GM12878 (cell line): ENCODE measurements around the gene TGFBR1. TPM values are rescaled to one million over a fixed set of nuclear protein-coding genes. Genes with fewer than 3 reads are reported as not detected.

Experiments used
- ATAC-seq: fragments of 200-7000 bp; cut with Tn5 transposase; 3 replicates; pipeline ENCODE4 v1.9.1; 2020; ENCODE audit warnings: mild to moderate bottlenecking, moderate library complexity
- BruUV-seq: library from RNA; stranded (reverse); fragments of 400-500 nt; replicated peaks from 2 replicates; lab custom pipeline; 2021; lab: Mats Ljungman, UMichigan
- CTCF ChIA-PET: fragments of 300-600 bp; sonication (Branson Sonifier 250); formaldehyde crosslinking; extraction: SDS; loops from one replicate; lab custom pipeline; 2021; ENCODE audit warnings: inconsistent platforms; lab: Yijun Ruan, JAX
- POLR2A ChIA-PET: fragments of 350-600 bp; formaldehyde crosslinking; extraction: SDS; loops from one replicate; lab custom pipeline; 2021; ENCODE audit warnings: inconsistent platforms; lab: Charles Lee
- RAD21 ChIA-PET: fragments of 300-600 bp; sonication (Branson Sonifier 250); formaldehyde crosslinking; loops from one replicate; lab custom pipeline; 2023; ENCODE audit warnings: antibody characterized with exemption; ENCODE audit not compliant: unreplicated experiment; lab: Charles Lee
- SMC1A ChIA-PET: fragments of 300-600 bp; sonication (Branson Sonifier 250); formaldehyde crosslinking; loops from one replicate; lab custom pipeline; 2023; ENCODE audit not compliant: unreplicated experiment, uncharacterized antibody; lab: Charles Lee
- DNase-seq: peaks from one replicate; pipeline ENCODE4 v3.0.0-alpha.2; 2011; ENCODE audit warnings: low read depth, low spot score
- FAIRE-seq: peaks from 3 replicates; lab custom pipeline; 2011; peaks lifted over from hg19 to GRCh38; lab: Jason Lieb, UNC
- H2AFZ ChIP-seq: 2 replicates; pipeline ENCODE4 v1.6.0; 2011; ENCODE audit warnings: low read depth, low read length, control low read depth; ENCODE audit not compliant: control insufficient read depth
- H3K27ac ChIP-seq: 2 replicates; pipeline ENCODE4 v1.5.1; 2011; ENCODE audit warnings: control low read depth; ENCODE audit not compliant: control insufficient read depth, insufficient read depth
- H3K27me3 ChIP-seq, 2 experiments: replicated peaks in 1 of 2; 2 replicates each; pipeline versions ENCODE4 v1.6.0 to v1.6.1; 2011; ENCODE audit warnings: low read length in 1 of 2; ENCODE audit not compliant: control insufficient read depth in 2 of 2, insufficient read depth in 2 of 2
- H3K36me3 ChIP-seq, 2 experiments: 2 replicates each; pipeline ENCODE4 v1.5.1; 2011; ENCODE audit warnings: low read length in 1 of 2; ENCODE audit not compliant: control insufficient read depth in 2 of 2, insufficient read depth in 2 of 2
- H3K4me1 ChIP-seq: 2 replicates; pipeline ENCODE4 v1.6.1; 2011; ENCODE audit warnings: mild to moderate bottlenecking, low read length, moderate library complexity, mixed read lengths; ENCODE audit not compliant: control insufficient read depth, insufficient read depth
- H3K4me2 ChIP-seq: 2 replicates; pipeline ENCODE4 v1.6.0; 2011; ENCODE audit warnings: control low read depth; ENCODE audit not compliant: control insufficient read depth, insufficient read depth
- H3K4me3 ChIP-seq: fragments of 200-600 bp; sonication (generic); 2 replicates; pipeline ENCODE4 v1.5.1; 2016
- H3K79me2 ChIP-seq: 2 replicates; pipeline ENCODE4 v1.6.0; 2011; ENCODE audit warnings: low read length; ENCODE audit not compliant: control insufficient read depth, insufficient read depth
- H3K9ac ChIP-seq: 2 replicates; pipeline ENCODE4 v1.8.0; 2011; ENCODE audit warnings: low read length, control low read depth, mixed read lengths; ENCODE audit not compliant: control insufficient read depth, insufficient read depth
- H3K9me3 ChIP-seq: replicated peaks from 3 replicates; pipeline ENCODE4 v1.5.1; 2011; ENCODE audit warnings: mild to moderate bottlenecking, low read length; ENCODE audit not compliant: control insufficient read depth, insufficient read depth
- H4K20me1 ChIP-seq: 2 replicates; pipeline ENCODE4 v1.6.0; 2011; ENCODE audit not compliant: control insufficient read depth, insufficient read depth
- ASH2L ChIP-seq: fragments of 300-600, 200-600 bp; sonication (generic); IDR thresholded peaks from 2 replicates; pipeline ENCODE4 v1.6.1; 2017; ENCODE audit warnings: low read depth, mild to moderate bottlenecking, borderline replicate concordance
- BHLHE40 ChIP-seq, 2 experiments: fragments of 450-650 bp in 1 of 2; IDR thresholded peaks; 2 replicates each; pipeline ENCODE4 v1.6.1; 2011 to 2017; ENCODE audit warnings: low read depth in 2 of 2, borderline replicate concordance in 1 of 2, improper control_type of control experiment in 1 of 2, low read length in 1 of 2, mild to moderate bottlenecking in 1 of 2
- DPF2 ChIP-seq: fragments of 450-650 bp; IDR thresholded peaks from 2 replicates; pipeline ENCODE4 v1.6.1; 2017; ENCODE audit warnings: mild to moderate bottlenecking
- MXI1 ChIP-seq: fragments of 150-350 bp; IDR thresholded peaks from 2 replicates; pipeline ENCODE4 v1.6.1; 2011; ENCODE audit warnings: low read depth, mild to moderate bottlenecking, inconsistent platforms, low read length, improper control_type of control experiment
- NR2C2 ChIP-seq: IDR thresholded peaks from 2 replicates; pipeline ENCODE4 v1.6.1; 2011; ENCODE audit warnings: borderline replicate concordance, low read depth; ENCODE audit not compliant: control insufficient read depth, insufficient read length
- POLR2AphosphoS5 ChIP-seq: IDR thresholded peaks from 2 replicates; pipeline ENCODE4 v1.6.1; 2011; ENCODE audit warnings: mild to moderate bottlenecking, low read length, inconsistent platforms
- RELA ChIP-seq: fragments of 450-650 bp; IDR thresholded peaks from 2 replicates; pipeline ENCODE4 v1.8.0; 2014; ENCODE audit warnings: borderline replicate concordance; ENCODE audit not compliant: partially characterized antibody
- SMAD5 ChIP-seq: IDR thresholded peaks from 2 replicates; pipeline ENCODE4 v1.6.1; 2016; ENCODE audit warnings: antibody characterized with exemption, low read depth
- SUZ12 ChIP-seq: fragments of 200-600 bp; sonication (generic); IDR thresholded peaks from one replicate; pipeline ENCODE4 v1.6.1; 2018; ENCODE audit warnings: antibody characterized with exemption, mild to moderate bottlenecking; ENCODE audit not compliant: unreplicated experiment
- WRNIP1 ChIP-seq: IDR thresholded peaks from 2 replicates; pipeline ENCODE4 v1.6.1; 2011; ENCODE audit warnings: low read depth, low read length, improper control_type of control experiment, borderline replicate concordance
- ZNF622 ChIP-seq: fragments of 450-650 bp; IDR thresholded peaks from 2 replicates; pipeline ENCODE4 v1.6.1; 2017; ENCODE audit warnings: mild to moderate bottlenecking, inconsistent platforms
- WGBS: methylation state at CpG from one replicate; pipeline ENCODE4 v1.1.6; 2016; ENCODE audit warnings: low lambda C conversion rate; ENCODE audit not compliant: insufficient replicate concordance, insufficient coverage; ENCODE audit errors: missing lambda C conversion rate; 5-methylcytosine and 5-hydroxymethylcytosine counted together
- in situ Hi-C: fragments of 300-500 bp; cut with MboI; formaldehyde crosslinking; loops from 9 replicates; pipeline ENCODE4 v1.14.3; 2018; ENCODE audit warnings: mixed read lengths
- intact Hi-C: fragments of 100-400 bp; cut with micrococcal nuclease; formaldehyde crosslinking; loops from one replicate; pipeline ENCODE4 v1.14.2; 2022; ENCODE audit not compliant: unreplicated experiment
- polyA plus RNA-seq, 11 experiments: library from polyadenylated mRNA; depleted of rRNA in 4 of 11; unstranded in 6 of 11; stranded (reverse) in 5 of 11; fragments of >200 nt; fragmentation: Nextera tagmentation in 4 of 11; fragmentation: Illumina TruSeq in 1 of 11; extraction: Ambion mirVana in 4 of 11; extraction: Trizol in 1 of 11; gene quantifications; 1 replicate in 1 of 11; 2 replicates in 10 of 11; pipeline versions ENCODE4 v1.2.1 to v1.2.3, GENCODE V29; 2011 to 2016; ENCODE audit warnings: inconsistent platforms in 2 of 11, missing spikeins in 2 of 11, low read depth in 1 of 11
- total RNA-seq, 4 experiments: library from RNA; depleted of rRNA in 3 of 4; stranded (reverse); fragments of >200 nt in 3 of 4; fragmentation: Illumina TruSeq in 1 of 4; extraction: Trizol in 1 of 4; gene quantifications; 2 replicates each; pipeline versions ENCODE4 v1.2.1 to v1.2.3, GENCODE V29; 2013 to 2021
- TF ChIP-seq, protein P1 (sequence below): fragments of 150-350 bp; IDR thresholded peaks from 2 replicates; pipeline ENCODE4 v1.6.1; 2016; ENCODE audit warnings: low read depth, low read length

The TGFBR1 gene
- total and polyA plus RNA-seq, 10 of the 15 experiments (the other 5 are each of a cell fraction or from before 2014, with no cell fraction given): 2.9 to 27.2 (median 16.6) TPM

DNA sequence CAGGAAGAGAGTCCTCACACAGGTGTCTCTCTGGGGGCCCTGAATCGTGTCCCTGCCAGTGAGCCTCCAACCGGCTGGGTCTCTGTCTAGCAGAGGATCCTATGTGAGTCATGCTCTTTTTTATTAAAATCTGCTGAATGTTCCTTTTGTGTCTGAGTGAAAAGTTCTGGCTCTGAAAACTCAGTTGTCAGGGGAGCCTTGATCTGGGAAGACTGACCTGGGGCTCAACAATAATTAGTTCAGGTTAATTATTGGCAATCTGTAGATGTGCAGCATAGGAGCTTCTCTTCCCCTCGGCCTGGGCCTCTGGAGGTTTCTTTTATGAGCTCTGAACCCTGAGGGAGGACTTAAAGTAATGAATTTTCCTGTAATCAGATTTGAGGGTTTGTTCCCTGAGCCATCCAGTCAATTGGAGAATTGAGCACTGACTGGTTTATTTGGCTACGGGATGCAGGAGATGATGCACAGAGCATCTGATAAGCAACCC, 71.7 kb downstream of the TGFBR1 start (continued):
- TF ChIP-seq, protein P1, sequence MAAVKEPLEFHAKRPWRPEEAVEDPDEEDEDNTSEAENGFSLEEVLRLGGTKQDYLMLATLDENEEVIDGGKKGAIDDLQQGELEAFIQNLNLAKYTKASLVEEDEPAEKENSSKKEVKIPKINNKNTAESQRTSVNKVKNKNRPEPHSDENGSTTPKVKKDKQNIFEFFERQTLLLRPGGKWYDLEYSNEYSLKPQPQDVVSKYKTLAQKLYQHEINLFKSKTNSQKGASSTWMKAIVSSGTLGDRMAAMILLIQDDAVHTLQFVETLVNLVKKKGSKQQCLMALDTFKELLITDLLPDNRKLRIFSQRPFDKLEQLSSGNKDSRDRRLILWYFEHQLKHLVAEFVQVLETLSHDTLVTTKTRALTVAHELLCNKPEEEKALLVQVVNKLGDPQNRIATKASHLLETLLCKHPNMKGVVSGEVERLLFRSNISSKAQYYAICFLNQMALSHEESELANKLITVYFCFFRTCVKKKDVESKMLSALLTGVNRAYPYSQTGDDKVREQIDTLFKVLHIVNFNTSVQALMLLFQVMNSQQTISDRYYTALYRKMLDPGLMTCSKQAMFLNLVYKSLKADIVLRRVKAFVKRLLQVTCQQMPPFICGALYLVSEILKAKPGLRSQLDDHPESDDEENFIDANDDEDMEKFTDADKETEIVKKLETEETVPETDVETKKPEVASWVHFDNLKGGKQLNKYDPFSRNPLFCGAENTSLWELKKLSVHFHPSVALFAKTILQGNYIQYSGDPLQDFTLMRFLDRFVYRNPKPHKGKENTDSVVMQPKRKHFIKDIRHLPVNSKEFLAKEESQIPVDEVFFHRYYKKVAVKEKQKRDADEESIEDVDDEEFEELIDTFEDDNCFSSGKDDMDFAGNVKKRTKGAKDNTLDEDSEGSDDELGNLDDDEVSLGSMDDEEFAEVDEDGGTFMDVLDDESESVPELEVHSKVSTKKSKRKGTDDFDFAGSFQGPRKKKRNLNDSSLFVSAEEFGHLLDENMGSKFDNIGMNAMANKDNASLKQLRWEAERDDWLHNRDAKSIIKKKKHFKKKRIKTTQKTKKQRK: no peak
- TF ChIP-seq NR2C2: no peak
- TF ChIP-seq RELA: no peak
- no peak for TF ChIP-seq MXI1
- no peak for TF ChIP-seq SMAD5
- TF ChIP-seq ZNF622: no peak
- TF ChIP-seq, all 136 proteins: peak for 0

DNA sequence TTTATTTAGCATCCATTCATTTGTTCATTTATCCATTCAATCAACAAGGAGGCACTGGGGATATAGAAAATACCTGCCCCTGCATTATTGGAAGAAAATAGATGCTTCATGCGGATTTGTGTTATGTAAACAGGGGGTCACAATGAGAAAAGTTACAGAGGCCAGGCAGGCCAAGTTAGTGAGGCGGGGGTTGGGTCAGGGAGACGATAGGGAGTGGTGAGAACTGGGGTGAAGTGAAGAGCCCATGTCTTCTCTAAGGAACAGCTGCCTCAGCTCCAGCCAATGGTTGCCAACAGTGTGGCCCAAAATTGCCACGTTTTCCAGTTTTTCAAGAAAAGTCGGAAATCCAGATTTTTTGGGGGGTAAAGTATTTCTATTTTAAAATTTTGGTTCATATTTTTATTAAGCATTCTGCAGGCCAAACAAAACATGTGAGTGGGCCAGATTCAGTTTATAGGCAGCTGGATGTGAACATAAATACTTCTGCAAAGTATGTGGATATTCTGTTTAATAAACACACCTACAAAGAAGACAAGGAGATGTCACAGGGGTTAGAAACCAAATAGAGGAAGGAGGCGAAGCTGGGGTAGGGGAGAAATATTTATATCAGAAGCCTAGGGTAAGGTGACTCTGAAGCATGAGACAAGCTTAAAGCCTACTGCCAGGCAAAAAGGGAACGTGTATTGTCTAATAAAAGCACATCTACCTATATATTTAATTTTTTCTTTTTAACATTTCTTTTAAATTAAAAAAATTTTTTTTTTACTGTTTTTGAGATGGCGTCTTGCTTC, 72.9 kb downstream of the TGFBR1 start:
- Histone ChIP-seq H3K9me3 (no peaks in the 10 kb centered on the region), H3K27ac (no peak overlapping the region), H2AFZ (no peak overlapping the region), H3K4me3 (no peak overlapping the region), H3K36me3 (no peaks in the 10 kb centered on the region), H3K9ac (no peak overlapping the region), H3K4me2 (no peak overlapping the region), H4K20me1 (no peaks in the 10 kb centered on the region), H3K4me1 (peaks cover 46% of the 10 kb centered on the region), H3K27me3 (no peaks in the 10 kb centered on the region), H3K79me2 (no peaks in the 10 kb centered on the region)
- SMC1A ChIA-PET: interaction anchor here (0.5 to 5.2 kb wide), 8 partner anchors 9 to 907 kb away, joined by 3 to 60 read pairs (median 4); no protein-coding TSS in a partner anchor
- no peak for TF ChIP-seq WRNIP1
- TF ChIP-seq BHLHE40 (IDR thresholded peaks at IDR 0.05; ENCODE audit: borderline replicate concordance in 1 of 2, low read depth in 2 of 2, low read length in 1 of 2): no peak
- no peak for TF ChIP-seq ASH2L
- no peak for TF ChIP-seq POLR2AphosphoS5
- no peak for TF ChIP-seq DPF2
- TF ChIP-seq SUZ12: no peak
- FAIRE-seq (no peak), DNase-seq (no peak), ATAC-seq (no peak)
- POLR2A ChIA-PET: interaction anchor here (1.3 to 1.4 kb wide), 3 partner anchors 44 to 336 kb away, joined by 3 to 4 read pairs (median 4); partner anchors contain the start of genes ALG2 and SEC61B
- intact Hi-C loops (no loop called here), in situ Hi-C loops (no loop called here)
- CTCF ChIA-PET: interaction anchor here (0.6 to 8.5 kb wide), 13 partner anchors 9 to 928 kb away, joined by 3 to 75 read pairs (median 4); partner anchors contain the start of genes ALG2 and SEC61B
- BruUV-seq: no TSS peak
- WGBS: 82% methylated on average over 8 of the region's 8 CpGs
- RAD21 ChIA-PET: interaction anchor here (1.3 to 13.6 kb wide), 2 partner anchors 11 to 12 kb away, joined by 3 to 147 read pairs; no protein-coding TSS in a partner anchor
